Astrocyte of the hippocampus (primary cell): Measurements from ENCODE around the gene ARID5A.

ENCODE experiments used
- DNase-seq: peaks from one replicate; pipeline ENCODE4 v3.0.0; 2011; ENCODE audit warnings: low read depth, low spot score

ARID5A gene

GRCh38 chr2:96507957-96508520 lies 28.5 kb upstream of the ARID5A start:
- DNase-seq: peak; percentile 79

DNA sequence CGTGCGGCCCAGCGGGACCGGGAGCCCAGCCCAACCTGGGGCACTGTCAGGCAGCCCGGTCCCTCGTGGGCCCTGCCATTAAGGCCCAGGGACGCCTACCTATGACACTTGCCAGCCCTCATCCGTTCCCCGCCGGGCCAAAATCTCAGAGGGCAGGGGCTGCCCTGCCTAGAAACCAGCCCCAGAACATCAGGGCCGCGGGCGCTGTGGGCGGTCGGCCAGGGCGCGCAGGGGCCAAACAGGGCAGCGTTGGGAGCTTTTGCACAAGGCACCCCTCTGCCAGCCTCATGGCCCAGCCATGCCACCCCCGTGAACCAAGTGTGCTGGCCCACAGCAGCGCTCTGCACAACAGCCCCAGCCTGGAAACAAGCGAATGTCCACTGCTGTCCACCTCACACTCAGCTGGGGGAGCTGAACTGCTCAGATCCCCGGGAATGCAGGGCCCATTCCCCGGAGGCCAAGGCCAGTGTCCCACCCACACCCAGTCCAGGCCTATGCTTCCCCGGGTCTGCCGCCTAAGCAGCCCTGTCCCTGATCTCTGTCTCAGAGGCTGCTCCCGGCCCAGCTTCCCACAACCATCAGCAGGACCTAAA lies 27.9 kb upstream of the ARID5A start:
- DNase-seq: no peak

DNA sequence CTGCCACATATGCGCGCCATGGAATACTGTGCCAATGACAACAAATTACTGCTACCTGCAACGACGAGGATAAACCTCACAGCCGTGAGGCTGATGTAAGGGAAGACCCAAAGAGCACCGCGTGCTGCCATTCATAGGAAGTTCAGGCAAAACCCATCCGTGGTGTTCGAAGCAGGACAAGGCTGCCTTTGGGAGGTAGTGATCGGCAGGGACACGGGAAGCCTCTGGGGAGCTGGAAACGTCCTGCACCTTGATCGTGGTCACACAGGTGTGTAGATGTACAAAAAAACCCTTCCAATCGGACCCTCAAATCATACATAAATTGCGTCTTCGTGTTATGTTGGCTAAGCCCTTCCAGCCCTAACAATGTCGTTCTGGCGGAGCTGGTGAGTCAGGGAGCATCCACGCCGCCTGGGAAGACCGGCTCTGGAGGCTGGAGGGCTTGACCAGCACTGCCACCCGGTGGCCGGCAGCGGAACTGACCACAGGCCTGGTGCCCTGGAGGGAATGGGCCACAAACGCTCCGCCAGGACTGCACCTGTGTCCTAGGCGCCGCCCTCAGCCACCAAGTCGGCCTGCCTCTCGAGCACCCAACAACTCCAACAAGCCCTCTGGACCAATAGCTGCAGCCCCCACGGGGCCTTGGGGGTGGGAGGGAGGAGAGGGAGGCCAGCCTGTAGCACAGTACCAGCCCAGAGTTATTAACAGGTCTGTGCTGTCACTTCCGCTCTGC lies 27.3 kb upstream of the ARID5A start:
- DNase-seq: peak; percentile 94

GRCh38 chr2:96509847-96510230 lies 26.7 kb upstream of the ARID5A start:
- DNase-seq: no peak

- no peak for DNase-seq
Observed at GRCh38 chr2:96510931-96511595, 25.5 kb upstream of the ARID5A start.

DNA sequence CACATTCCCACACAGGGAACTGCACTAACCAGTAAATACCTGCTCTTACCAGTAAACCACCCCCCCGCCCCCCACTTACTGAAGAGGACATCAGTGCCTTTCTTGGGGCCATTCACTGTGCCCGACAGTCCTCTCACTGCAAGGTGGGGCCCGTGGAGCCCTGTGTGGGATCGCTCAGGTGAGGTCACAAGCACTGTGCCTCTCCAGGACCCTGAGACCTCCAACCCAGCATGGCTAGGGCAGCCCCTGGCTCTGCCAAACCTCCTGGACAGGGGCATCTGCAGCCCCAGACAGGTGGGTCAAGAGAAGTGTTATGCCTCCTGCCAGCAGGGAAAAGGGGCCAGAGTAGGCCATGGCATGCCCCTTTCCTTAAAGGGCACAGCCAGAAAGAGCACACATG lies 24.7 kb upstream of the ARID5A start:
- DNase-seq: no peak

DNA sequence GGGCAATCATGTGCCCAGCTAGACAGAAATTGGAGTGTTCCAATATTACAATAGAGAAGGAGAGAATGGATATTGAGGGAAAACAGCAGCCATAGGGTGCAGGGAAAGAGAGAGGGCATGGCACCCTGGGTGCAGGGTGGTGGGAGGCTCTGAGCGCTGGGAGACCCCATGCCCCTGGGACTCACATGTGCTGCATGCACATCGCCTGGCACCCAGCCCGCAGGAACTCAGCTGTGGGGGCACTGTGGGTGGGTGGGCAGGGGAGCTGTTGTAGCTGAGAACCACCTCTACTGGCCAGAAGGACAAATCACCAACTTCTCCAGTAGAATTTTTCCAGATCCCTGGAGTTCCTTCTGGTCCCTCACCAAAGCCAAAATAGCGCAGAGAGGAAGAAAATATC lies 24.2 kb upstream of the ARID5A start:
- DNase-seq: no peak

- DNase-seq: no peak
Observed at GRCh38 chr2:96514521-96514920, 22.0 kb upstream of the ARID5A start.

DNA sequence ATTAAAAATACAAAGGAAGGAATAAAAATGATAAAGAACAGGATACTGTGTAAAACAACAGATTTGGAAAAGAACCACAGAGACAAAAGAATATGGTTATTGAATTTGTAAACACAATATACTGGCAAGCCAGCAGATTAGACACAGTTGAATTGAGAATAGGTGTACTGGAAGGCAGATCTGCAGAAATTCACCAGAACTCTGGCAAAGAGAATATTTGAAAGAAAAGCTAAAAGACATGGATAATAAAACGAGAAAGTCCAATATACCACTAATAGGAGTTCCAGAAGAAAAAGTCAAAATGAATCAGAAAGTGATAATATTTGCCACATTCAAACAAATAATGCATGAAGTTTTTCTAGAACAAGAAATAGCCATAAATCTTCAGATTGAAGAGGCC lies 19.5 kb upstream of the ARID5A start:
- no peak for DNase-seq

DNA sequence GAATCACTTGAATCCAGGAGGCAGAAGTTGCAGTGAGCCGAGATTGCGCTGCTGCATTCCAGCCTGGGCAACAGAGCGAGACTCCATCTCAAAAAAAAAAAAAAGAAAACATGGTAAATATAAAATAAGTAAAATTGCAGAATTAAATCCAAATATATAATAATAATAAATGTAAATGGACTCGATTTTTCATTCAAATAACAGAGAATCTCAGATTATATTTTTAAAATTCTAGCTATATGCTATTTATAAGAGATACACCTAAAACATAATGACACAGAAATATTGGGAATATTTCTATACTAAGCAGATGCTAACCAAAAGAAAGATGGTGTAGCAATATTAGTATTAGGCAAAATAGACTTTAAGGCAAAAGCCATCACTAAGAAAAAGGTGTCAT lies 16.3 kb upstream of the ARID5A start:
- no peak for DNase-seq

DNA sequence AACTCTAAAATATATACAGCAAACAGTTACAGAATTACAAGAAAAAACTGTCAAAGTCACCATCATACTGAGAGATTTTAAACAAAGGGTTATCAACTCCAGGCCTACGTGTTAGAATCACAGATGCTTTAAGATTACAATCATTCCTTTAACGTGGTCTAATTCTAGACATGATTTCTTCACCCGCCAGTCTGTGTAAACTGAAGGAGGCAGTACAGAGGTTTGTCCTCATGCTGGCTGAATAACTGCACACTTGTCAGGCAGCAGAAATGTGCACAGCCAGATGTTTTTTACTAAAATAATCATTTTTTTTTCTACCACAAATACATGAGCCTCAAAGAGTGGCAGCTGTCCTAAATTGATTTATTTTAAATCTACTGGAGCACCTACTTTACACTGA lies 15.9 kb upstream of the ARID5A start:
- no peak for DNase-seq

GRCh38 chr2:96521219-96521618 lies 15.3 kb upstream of the ARID5A start:
- DNase-seq: no peak

DNA sequence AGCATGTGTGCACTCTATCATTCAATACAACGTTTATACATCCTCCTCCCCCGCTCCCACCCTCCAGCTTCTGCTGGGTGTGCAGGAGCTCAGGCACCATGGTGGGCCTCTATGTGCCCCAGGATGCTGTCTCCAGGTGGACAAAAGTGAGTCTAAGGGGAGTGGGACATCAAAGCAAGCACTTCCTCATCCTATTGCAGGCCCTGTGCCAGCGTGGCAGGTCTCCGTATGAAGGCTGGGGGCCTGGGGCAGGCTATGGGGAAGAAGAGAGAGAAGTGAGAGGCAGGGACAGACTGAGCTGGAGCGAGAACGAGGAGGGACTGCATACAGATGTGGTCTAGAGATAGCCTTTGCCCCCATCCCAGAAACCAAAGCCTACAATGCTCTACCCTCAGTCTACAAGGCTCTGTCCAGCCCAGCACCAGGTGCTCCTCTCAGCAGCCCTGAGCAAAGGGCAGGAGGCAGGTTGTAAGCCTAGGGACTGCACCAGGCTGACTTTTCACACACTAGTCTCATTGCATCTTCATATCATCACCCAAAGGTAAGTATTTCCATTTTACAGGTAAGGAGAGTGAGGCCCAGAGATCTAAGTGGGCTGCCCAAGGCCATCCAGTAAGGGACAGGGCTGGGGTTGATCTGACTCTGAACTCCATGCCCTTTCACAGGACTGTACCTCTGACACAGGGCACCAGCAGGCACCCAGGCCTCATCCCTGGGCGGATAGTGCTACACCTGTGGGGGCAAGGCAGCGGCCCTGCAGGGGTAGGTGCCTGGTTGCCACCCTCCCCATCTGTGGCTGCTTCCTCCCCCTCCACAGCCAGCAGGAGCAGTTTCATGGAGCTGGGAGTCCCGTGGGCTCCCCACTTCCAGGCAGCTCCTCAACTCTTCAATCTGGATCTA lies 14.0 kb upstream of the ARID5A start:
- DNase-seq: no peak

DNA sequence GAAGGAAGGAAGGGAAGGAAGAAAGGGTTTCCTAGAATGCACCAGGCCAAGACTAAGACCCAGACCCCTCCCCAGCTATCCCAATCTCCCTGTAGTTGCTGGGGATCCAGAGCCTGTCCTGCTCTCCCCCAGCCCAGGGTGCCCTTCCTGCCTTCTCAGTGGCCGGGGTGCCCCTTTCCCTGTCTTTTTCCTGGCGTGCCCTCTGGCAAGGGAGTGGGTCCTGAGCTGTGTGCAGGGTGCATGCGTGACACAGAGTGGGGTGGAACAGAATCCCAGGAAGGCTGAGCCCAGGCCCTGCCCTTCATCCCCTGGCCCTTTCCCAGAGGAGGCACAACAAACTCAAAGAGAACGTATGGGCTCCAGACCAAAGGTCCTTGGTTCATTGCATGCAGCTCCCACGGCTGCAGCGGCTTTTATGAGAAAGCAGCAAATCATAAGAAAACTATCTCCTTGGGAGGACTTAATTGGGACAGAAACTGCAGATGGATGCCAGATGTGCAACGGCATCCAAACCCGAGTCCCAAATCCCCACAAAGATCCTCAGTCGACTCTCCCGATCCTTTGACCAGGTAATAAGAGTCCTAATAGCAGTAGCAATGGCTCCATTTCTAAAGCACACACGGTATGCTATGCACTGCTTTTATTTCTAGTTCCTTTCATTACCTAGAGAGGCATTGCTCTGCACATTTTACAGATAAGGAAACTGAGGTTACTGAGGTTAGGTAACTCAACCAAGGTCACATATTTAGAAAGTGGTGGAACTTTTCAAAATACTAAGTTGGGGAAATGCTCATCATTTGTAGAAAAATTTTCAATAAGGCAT lies 12.7 kb upstream of the ARID5A start:
- DNase-seq: no peak

- DNase-seq: no peak
Observed at GRCh38 chr2:96524482-96525210, 11.9 kb upstream of the ARID5A start.

GRCh38 chr2:96525211-96525507 lies 11.4 kb upstream of the ARID5A start:
- no peak for DNase-seq

GRCh38 chr2:96526101-96526591 lies 10.4 kb upstream of the ARID5A start:
- DNase-seq: no peak

DNA sequence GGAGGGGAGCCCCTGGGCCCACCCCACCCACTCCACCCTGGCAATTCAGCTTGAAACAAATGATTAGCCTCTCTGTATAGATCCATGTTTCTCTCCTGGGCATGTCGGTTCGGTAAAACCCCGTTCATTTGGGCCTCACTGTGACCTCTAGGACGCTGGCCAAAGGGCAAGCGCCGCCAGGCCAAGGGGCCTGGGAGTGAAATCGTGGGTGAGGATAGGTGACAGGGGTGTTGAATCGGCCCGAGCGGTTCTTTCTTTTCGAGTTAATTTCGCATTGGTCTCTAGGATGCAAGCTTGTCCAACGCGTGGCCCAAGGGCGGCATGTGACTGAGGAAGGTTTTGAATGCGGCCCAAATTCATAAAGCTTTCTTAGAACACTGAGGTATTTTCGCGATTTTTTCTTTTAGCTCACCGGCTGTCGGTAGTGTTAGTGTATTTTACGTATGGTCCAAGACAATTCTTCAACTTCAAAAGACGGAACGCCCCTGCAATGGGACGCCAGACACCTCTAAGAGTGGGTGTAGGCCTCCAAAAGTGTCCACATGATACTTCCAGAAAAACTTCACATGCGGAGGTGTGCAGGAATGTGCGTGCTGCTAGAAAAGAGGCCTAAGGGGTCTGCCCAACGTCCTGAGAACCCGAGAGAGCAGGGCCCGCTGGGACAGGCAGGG lies 9.8 kb upstream of the ARID5A start:
- DNase-seq: no peak

DNA sequence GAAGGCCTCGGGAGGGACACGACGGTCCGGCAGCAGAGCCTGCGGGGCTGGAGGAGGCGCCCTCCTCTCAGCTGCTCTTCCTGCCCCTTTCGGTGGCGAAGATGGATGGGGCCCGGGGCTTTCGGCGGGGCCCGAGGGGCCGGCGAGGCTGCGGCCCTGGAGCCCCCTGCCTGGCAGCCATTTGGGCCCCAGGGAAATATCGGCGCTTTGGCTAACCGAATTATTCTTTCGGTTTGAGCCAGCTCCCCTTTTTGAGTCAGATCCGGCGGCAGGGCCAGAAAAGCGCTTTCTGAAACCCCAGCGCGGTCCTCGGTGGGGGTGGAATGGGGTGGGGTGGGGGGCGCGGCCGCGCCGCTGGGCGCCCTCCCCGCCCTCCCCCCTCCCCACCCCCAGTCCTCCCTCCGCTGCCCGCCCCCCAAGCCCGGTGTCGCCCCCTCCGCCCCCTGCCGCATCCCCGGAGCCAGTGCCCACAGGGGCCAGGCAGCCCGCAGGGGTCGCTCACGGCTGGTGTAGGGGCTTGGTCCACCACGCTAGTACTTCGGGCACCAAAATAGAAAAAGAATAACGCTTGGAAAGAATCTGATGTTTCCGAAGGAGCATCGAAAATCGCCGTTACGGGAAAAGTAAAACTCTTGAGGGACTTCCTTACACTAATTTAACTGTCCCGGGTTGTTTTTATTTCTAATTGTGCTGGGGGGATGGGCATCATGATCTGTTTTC lies 9.1 kb upstream of the ARID5A start:
- peak; percentile 61 for DNase-seq
